GM23338 (cell line): ENCODE data around the gene ATP9B. TPM values are rescaled to one million over a fixed set of nuclear protein-coding genes. Genes with fewer than 3 reads are reported as not detected.

Experiments used
- ATAC-seq: fragments of 200-7000 bp; cut with Tn5 transposase; 3 replicates; pipeline ENCODE4 v1.9.1; 2020
- DNase-seq: peaks from one replicate; pipeline ENCODE4 v3.0.0-alpha.2; 2015; ENCODE audit warnings: low spot score
- H2AFZ ChIP-seq: fragments of 200-600 bp; sonication (generic); 2 replicates; pipeline ENCODE4 v1.8.0; 2016; ENCODE audit warnings: antibody characterized with exemption, mild to moderate bottlenecking, moderate library complexity
- H3F3A ChIP-seq: fragments of 200-600 bp; sonication (generic); replicated peaks from 2 replicates; pipeline ENCODE4 v1.8.0; 2017; ENCODE audit warnings: antibody characterized with exemption, mixed run types, low read depth
- H3K27ac ChIP-seq: fragments of 200-600 bp; sonication (generic); 2 replicates; pipeline ENCODE4 v1.6.1; 2016; ENCODE audit warnings: low read depth
- H3K27me3 ChIP-seq: fragments of 200-600 bp; sonication (generic); 2 replicates; pipeline ENCODE4 v1.8.0; 2016; ENCODE audit warnings: mild to moderate bottlenecking, mixed run types, moderate library complexity; ENCODE audit not compliant: insufficient read depth
- H3K36me3 ChIP-seq: fragments of 200-600 bp; sonication (generic); 2 replicates; pipeline ENCODE4 v1.8.0; 2016; ENCODE audit warnings: mild to moderate bottlenecking; ENCODE audit not compliant: insufficient read depth
- H3K4me1 ChIP-seq: fragments of 200-600 bp; sonication (generic); 2 replicates; pipeline ENCODE4 v1.8.0; 2016; ENCODE audit warnings: mild to moderate bottlenecking, moderate library complexity; ENCODE audit not compliant: insufficient read depth
- H3K4me2 ChIP-seq: fragments of 200-600 bp; sonication (generic); 2 replicates; pipeline ENCODE4 v1.7.1; 2017; ENCODE audit warnings: mixed run types
- H3K4me3 ChIP-seq: fragments of 200-600 bp; sonication (generic); 2 replicates; pipeline ENCODE4 v1.6.1; 2016; ENCODE audit warnings: mixed run types
- H3K79me2 ChIP-seq: fragments of 200-600 bp; sonication (generic); replicated peaks from 2 replicates; pipeline ENCODE4 v1.8.0; 2017; ENCODE audit warnings: mild to moderate bottlenecking; ENCODE audit not compliant: insufficient read depth
- H3K9me2 ChIP-seq: fragments of 200-600 bp; sonication (generic); 2 replicates; pipeline ENCODE4 v1.8.0; 2017; ENCODE audit not compliant: insufficient read depth
- H4K20me1 ChIP-seq: fragments of 200-600 bp; sonication (generic); replicated peaks from 2 replicates; pipeline ENCODE4 v1.8.0; 2017; ENCODE audit warnings: mild to moderate bottlenecking; ENCODE audit not compliant: insufficient read depth
- H3K27ac Mint-ChIP-seq: 2 replicates; pipeline ENCODE4 v1.8.0; 2020; ENCODE audit warnings: inconsistent platforms, mild to moderate bottlenecking, moderate library complexity, mixed read lengths
- H3K27me3 Mint-ChIP-seq: 3 replicates; pipeline ENCODE4 v1.8.0; 2022; ENCODE audit warnings: low read depth, mild to moderate bottlenecking, moderate library complexity, mixed read lengths, inconsistent platforms; ENCODE audit not compliant: insufficient read depth, poor library complexity
- H3K36me3 Mint-ChIP-seq: 3 replicates; pipeline ENCODE4 v1.8.0; 2021; ENCODE audit warnings: low read depth, mild to moderate bottlenecking, inconsistent platforms, moderate library complexity, mixed read lengths
- H3K4me1 Mint-ChIP-seq: 3 replicates; pipeline ENCODE4 v1.8.0; 2020; ENCODE audit warnings: mild to moderate bottlenecking, inconsistent platforms, mixed read lengths
- H3K4me3 Mint-ChIP-seq: 3 replicates; pipeline ENCODE4 v1.8.0; 2021; ENCODE audit warnings: moderate library complexity, mild to moderate bottlenecking, inconsistent platforms, mixed read lengths
- H3K9me3 Mint-ChIP-seq: 3 replicates; pipeline ENCODE4 v1.8.0; 2020; ENCODE audit warnings: moderate library complexity, mild to moderate bottlenecking, inconsistent platforms, mixed read lengths
- CREB1 ChIP-seq: fragments of 250-450 bp; sonication (Bioruptor Pico); IDR thresholded peaks from 2 replicates; pipeline ENCODE4 v1.5.0; 2020; ENCODE audit warnings: low read depth, mild to moderate bottlenecking, moderate library complexity
- ETS1 ChIP-seq: IDR thresholded peaks from 2 replicates; pipeline ENCODE4 v1.6.1; 2016; ENCODE audit warnings: antibody characterized with exemption
- EZH2 ChIP-seq: fragments of 200-600 bp; sonication (generic); IDR thresholded peaks from one replicate; pipeline ENCODE4 v1.8.0; 2017; ENCODE audit warnings: antibody characterized with exemption, mild to moderate bottlenecking, low read depth; ENCODE audit not compliant: unreplicated experiment
- EZH2phosphoT487 ChIP-seq: fragments of 200-600 bp; sonication (generic); IDR thresholded peaks from one replicate; pipeline ENCODE4 v1.8.1; 2018; ENCODE audit warnings: antibody characterized with exemption; ENCODE audit not compliant: unreplicated experiment
- JUNB ChIP-seq: IDR thresholded peaks from one replicate; pipeline ENCODE4 v1.6.1; 2016; ENCODE audit warnings: antibody characterized with exemption; ENCODE audit not compliant: unreplicated experiment
- POLR2AphosphoS5 ChIP-seq: IDR thresholded peaks from 2 replicates; pipeline ENCODE4 v1.6.1; 2016; ENCODE audit warnings: antibody characterized with exemption, low read depth
- REST ChIP-seq: IDR thresholded peaks from one replicate; pipeline ENCODE4 v1.6.1; 2018; ENCODE audit warnings: antibody characterized with exemption; ENCODE audit not compliant: unreplicated experiment
- ZNF114 ChIP-seq: fragments of 250-450 bp; sonication (Bioruptor Pico); IDR thresholded peaks from 2 replicates; pipeline ENCODE4 v1.5.0; 2020; ENCODE audit warnings: mild to moderate bottlenecking, moderate library complexity
- ZNF331 ChIP-seq: fragments of 250-450 bp; sonication (Bioruptor Pico); IDR thresholded peaks from 2 replicates; pipeline ENCODE4 v1.5.0; 2020; ENCODE audit warnings: low read depth, mild to moderate bottlenecking, moderate library complexity
- polyA plus RNA-seq: library from polyadenylated mRNA; unstranded; fragments of >200 nt; fragmentation: Nextera tagmentation; extraction: Ambion mirVana; gene quantifications from 2 replicates; pipeline ENCODE4 v1.2.1, GENCODE V29; 2016
- total RNA-seq: library from RNA; depleted of rRNA; stranded (reverse); fragments of >200 nt; shearing (Covaris generic); gene quantifications from 2 replicates; pipeline ENCODE4 v1.2.3, GENCODE V29; 2014

Gene ATP9B
- total and polyA plus RNA-seq, 2 experiments from 2014 or later, result 14.2 to 25.6 TPM

- TF ChIP-seq REST (no peak), JUNB (no peak)
These were observed 19.7 kb upstream of the ATP9B start (continued) for GRCh38 chr18:79049506-79049905.

GRCh38 chr18:79050005-79050404 is 19.2 kb upstream of the ATP9B start:
- Histone ChIP-seq H3K79me2 (no peaks in the 10 kb centered on the region), H3F3A (no peaks in the 10 kb centered on the region), H3K4me1 (no peaks in the 10 kb centered on the region), H3K4me3 (no peak overlapping the region), H3K27me3 (no peaks in the 10 kb centered on the region), H4K20me1 (no peaks in the 10 kb centered on the region), H3K9me2 (no peaks in the 10 kb centered on the region), H2AFZ (no peak overlapping the region), H3K36me3 (no peaks in the 10 kb centered on the region), H3K4me2 (no peak overlapping the region), H3K27ac (no peak overlapping the region)
- H3K27ac Mint-ChIP-seq, result no peak overlapping the region
- DNase-seq (no peak), ATAC-seq (no peak)
- peaks cover 8% of the 10 kb centered on the region; the same call in 2 of the 3 replicates for H3K9me3 Mint-ChIP-seq
- H3K4me3 Mint-ChIP-seq, result no peak overlapping the region
- H3K27me3 Mint-ChIP-seq, result peaks cover 12% of the 10 kb centered on the region
- peaks cover 2% of the 10 kb centered on the region; the same call in 2 of the 3 replicates for H3K4me1 Mint-ChIP-seq
- TF ChIP-seq POLR2AphosphoS5 (no peak), ETS1 (no peak), CREB1 (CRISPR knock-in tag) (no peak), EZH2 (no peak), EZH2phosphoT487 (no peak), ZNF331 (CRISPR knock-in tag) (no peak), REST (no peak), ZNF114 (CRISPR knock-in tag) (no peak)
- no peaks in the 10 kb centered on the region for H3K36me3 Mint-ChIP-seq
